ENCODE data around the gene CYP26B1. TPM values are rescaled to one million over a fixed set of nuclear protein-coding genes. Genes with fewer than 3 reads are reported as not detected.

CYP26B1 gene
- total and polyA plus RNA-seq, 2 of the 8 experiments (the other 6 are each of a cell fraction or from before 2014, with no cell fraction given): 0.06 to 0.69 TPM

- TF ChIP-seq, protein P1, sequence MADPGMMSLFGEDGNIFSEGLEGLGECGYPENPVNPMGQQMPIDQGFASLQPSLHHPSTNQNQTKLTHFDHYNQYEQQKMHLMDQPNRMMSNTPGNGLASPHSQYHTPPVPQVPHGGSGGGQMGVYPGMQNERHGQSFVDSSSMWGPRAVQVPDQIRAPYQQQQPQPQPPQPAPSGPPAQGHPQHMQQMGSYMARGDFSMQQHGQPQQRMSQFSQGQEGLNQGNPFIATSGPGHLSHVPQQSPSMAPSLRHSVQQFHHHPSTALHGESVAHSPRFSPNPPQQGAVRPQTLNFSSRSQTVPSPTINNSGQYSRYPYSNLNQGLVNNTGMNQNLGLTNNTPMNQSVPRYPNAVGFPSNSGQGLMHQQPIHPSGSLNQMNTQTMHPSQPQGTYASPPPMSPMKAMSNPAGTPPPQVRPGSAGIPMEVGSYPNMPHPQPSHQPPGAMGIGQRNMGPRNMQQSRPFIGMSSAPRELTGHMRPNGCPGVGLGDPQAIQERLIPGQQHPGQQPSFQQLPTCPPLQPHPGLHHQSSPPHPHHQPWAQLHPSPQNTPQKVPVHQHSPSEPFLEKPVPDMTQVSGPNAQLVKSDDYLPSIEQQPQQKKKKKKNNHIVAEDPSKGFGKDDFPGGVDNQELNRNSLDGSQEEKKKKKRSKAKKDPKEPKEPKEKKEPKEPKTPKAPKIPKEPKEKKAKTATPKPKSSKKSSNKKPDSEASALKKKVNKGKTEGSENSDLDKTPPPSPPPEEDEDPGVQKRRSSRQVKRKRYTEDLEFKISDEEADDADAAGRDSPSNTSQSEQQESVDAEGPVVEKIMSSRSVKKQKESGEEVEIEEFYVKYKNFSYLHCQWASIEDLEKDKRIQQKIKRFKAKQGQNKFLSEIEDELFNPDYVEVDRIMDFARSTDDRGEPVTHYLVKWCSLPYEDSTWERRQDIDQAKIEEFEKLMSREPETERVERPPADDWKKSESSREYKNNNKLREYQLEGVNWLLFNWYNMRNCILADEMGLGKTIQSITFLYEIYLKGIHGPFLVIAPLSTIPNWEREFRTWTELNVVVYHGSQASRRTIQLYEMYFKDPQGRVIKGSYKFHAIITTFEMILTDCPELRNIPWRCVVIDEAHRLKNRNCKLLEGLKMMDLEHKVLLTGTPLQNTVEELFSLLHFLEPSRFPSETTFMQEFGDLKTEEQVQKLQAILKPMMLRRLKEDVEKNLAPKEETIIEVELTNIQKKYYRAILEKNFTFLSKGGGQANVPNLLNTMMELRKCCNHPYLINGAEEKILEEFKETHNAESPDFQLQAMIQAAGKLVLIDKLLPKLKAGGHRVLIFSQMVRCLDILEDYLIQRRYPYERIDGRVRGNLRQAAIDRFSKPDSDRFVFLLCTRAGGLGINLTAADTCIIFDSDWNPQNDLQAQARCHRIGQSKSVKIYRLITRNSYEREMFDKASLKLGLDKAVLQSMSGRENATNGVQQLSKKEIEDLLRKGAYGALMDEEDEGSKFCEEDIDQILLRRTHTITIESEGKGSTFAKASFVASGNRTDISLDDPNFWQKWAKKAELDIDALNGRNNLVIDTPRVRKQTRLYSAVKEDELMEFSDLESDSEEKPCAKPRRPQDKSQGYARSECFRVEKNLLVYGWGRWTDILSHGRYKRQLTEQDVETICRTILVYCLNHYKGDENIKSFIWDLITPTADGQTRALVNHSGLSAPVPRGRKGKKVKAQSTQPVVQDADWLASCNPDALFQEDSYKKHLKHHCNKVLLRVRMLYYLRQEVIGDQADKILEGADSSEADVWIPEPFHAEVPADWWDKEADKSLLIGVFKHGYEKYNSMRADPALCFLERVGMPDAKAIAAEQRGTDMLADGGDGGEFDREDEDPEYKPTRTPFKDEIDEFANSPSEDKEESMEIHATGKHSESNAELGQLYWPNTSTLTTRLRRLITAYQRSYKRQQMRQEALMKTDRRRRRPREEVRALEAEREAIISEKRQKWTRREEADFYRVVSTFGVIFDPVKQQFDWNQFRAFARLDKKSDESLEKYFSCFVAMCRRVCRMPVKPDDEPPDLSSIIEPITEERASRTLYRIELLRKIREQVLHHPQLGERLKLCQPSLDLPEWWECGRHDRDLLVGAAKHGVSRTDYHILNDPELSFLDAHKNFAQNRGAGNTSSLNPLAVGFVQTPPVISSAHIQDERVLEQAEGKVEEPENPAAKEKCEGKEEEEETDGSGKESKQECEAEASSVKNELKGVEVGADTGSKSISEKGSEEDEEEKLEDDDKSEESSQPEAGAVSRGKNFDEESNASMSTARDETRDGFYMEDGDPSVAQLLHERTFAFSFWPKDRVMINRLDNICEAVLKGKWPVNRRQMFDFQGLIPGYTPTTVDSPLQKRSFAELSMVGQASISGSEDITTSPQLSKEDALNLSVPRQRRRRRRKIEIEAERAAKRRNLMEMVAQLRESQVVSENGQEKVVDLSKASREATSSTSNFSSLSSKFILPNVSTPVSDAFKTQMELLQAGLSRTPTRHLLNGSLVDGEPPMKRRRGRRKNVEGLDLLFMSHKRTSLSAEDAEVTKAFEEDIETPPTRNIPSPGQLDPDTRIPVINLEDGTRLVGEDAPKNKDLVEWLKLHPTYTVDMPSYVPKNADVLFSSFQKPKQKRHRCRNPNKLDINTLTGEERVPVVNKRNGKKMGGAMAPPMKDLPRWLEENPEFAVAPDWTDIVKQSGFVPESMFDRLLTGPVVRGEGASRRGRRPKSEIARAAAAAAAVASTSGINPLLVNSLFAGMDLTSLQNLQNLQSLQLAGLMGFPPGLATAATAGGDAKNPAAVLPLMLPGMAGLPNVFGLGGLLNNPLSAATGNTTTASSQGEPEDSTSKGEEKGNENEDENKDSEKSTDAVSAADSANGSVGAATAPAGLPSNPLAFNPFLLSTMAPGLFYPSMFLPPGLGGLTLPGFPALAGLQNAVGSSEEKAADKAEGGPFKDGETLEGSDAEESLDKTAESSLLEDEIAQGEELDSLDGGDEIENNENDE (IDR thresholded peaks at IDR 0.05; ENCODE audit: insufficient replicate concordance, low read length): no peak
- TF ChIP-seq SAP30 (IDR thresholded peaks at IDR 0.05; ENCODE audit: insufficient read depth, insufficient replicate concordance, low read length) (no peak), ZNF274 (IDR thresholded peaks at IDR 0.05; ENCODE audit: borderline replicate concordance, extremely low read depth, low read length) (no peak), RNF2 (IDR thresholded peaks at IDR 0.05; ENCODE audit: borderline replicate concordance, low read depth, low read length, missing control alignments, poor library complexity, severe bottlenecking) (no peak), CTBP2 (IDR thresholded peaks at IDR 0.05; ENCODE audit: borderline replicate concordance, insufficient read depth, insufficient read length, low read length) (no peak), CREB1 (IDR thresholded peaks at IDR 0.05) (no peak)
Observed at GRCh38 chr2:72129681-72130340, 17.9 kb downstream of the CYP26B1 start (continued).

Measured in H1 (cell line).